Ovary (tissue), 9 donors: ENCODE data around the gene SCO2. TPM values are rescaled to one million over a fixed set of nuclear protein-coding genes. Genes with fewer than 3 reads are reported as not detected.

Experiments
- DNase-seq, 5 donors: peaks; one replicate each; pipeline ENCODE4 v3.0.0-alpha.2; 2019 to 2020
- H3K27ac ChIP-seq, 2 donors: fragments of 200-600 bp; one replicate each; pipeline versions ENCODE4 v1.5.1 to v1.8.0; 2019 to 2022
- H3K27me3 ChIP-seq: fragments of 200-600 bp; one replicate; pipeline ENCODE4 v1.8.0; 2022
- H3K36me3 ChIP-seq: fragments of 200-600 bp; sonication (generic); one replicate; pipeline ENCODE4 v1.5.1; 2019
- H3K4me1 ChIP-seq: one replicate; pipeline ENCODE4 v1.8.1; 2013; ENCODE audit warnings: mild to moderate bottlenecking, moderate library complexity; ENCODE audit not compliant: insufficient read depth
- H3K4me3 ChIP-seq: fragments of 200-600 bp; sonication (generic); one replicate; pipeline ENCODE4 v1.5.1; 2017
- H3K9me3 ChIP-seq, 2 donors: fragments of 200-600 bp in 1 of 2; sonication (generic) in 1 of 2; one replicate each; pipeline versions ENCODE4 v1.5.1 to v1.8.1; 2013 to 2019; ENCODE audit warnings: mild to moderate bottlenecking in 1 of 2, moderate library complexity in 1 of 2
- CTCF ChIP-seq, 3 donors: fragments of 450-650 bp in 2 of 3; fragments of 200-600 bp in 1 of 3; IDR thresholded peaks; one replicate each; pipeline versions ENCODE4 v1.5.1 to v1.8.0; 2016 to 2022; ENCODE audit warnings: antibody characterized with exemption in 3 of 3, mild to moderate bottlenecking in 1 of 3
- EP300 ChIP-seq: sonication (generic); formaldehyde crosslinking; IDR thresholded peaks from one replicate; pipeline ENCODE4 v1.6.1; 2017; ENCODE audit warnings: antibody characterized with exemption
- POLR2A ChIP-seq: fragments of 450-650 bp; IDR thresholded peaks from one replicate; pipeline ENCODE4 v1.6.1; 2017; ENCODE audit warnings: antibody characterized with exemption, mild to moderate bottlenecking, moderate library complexity
- WGBS, 3 donors: extraction: QIAGEN DNeasy Blood & Tissue Kit in 1 of 3; methylation state at CpG; one replicate each; pipeline versions ENCODE4 v1.1.5 to v1.1.7; 2013 to 2017; 5-methylcytosine and 5-hydroxymethylcytosine counted together
- intact Hi-C, 4 donors: fragments of 100-400 bp; cut with DNase I; formaldehyde crosslinking; loops; one replicate each; pipeline versions ENCODE4 v1.11.0 to v1.15.1; 2022 to 2023
- polyA plus RNA-seq, 2 donors: library from polyadenylated mRNA; stranded (reverse); fragments of 200-250 nt in 1 of 2; fragments of 350-450 nt in 1 of 2; fragmentation: Illumina TruSeq in 1 of 2; extraction: RNeasy Lipid Tissue Mini Kit (QIAGEN cat#74804) in 1 of 2; gene quantifications; one replicate each; pipeline ENCODE4 v1.2.3, GENCODE V29; 2013 to 2014
- total RNA-seq, 7 donors: library from RNA; depleted of rRNA in 2 of 7; stranded (reverse); fragments of >200 nt in 2 of 7; fragmentation: NEBNext Ultra II Directional in 3 of 7; extraction: Animal tissue kit (Norgen Biotek cat#: 25700) in 3 of 7; gene quantifications; one replicate each; pipeline versions ENCODE4 v1.1.0 to v1.2.4, GENCODE V29; 2016 to 2023
- donor health status: DM: no; HTN: no; CAD: no; lungs with moderate emphysema.
- donor health status: DM: no; HTN: no; CAD: no.
- donor health status: Bipolar disorder and iron deficiency.
- donor health status: DM: yes; HTN: yes; CAD: no.
- donor health status: DM: no; HTN: no; CAD: no.
- donor health status: DM: yes; HTN: yes; CAD: no.

The SCO2 gene
- total and polyA plus RNA-seq, 9 donors: 0.73 to 5.1 (median 0.97) TPM; not detected in 4

GRCh38 chr22:50527921-50528681, 2.7 kb upstream of the SCO2 start:
- DNase-seq: no peak
- H3K9me3 ChIP-seq: no peaks in the 10 kb centered on the region
- 85 to 90% (median 86%) methylated on average over 18 of the region's 18 CpGs for WGBS, 3 donors
- H3K27me3 ChIP-seq: peaks cover 6% of the 10 kb centered on the region
- no peak overlapping the region for H3K4me3 ChIP-seq
- TF ChIP-seq EP300: no peak
- no peak for TF ChIP-seq CTCF (IDR thresholded peaks at IDR 0.05)
- no peak for TF ChIP-seq POLR2A
- intact Hi-C loops: loop anchor here in 2 of 4 donors (10.0 kb wide), 2 partner anchors 273 to 283 kb away; partner anchors contain the start of genes HDAC10 (in 1 of the 2) and TUBGCP6 (in 1 of the 2)
- H3K4me1 ChIP-seq: peaks cover 30% of the 10 kb centered on the region
- no peaks in the 10 kb centered on the region for H3K36me3 ChIP-seq
- H3K27ac ChIP-seq: no peak overlapping the region

- Histone ChIP-seq H3K9me3 (no peaks in the 10 kb centered on the region), H3K27ac (peak overlapping the region in 1 of 2 donors; percentile 87), H3K27me3 (peaks cover 6% of the 10 kb centered on the region), H3K4me3 (peak overlapping the region; percentile 55), H3K36me3 (no peaks in the 10 kb centered on the region), H3K4me1 (peaks cover 27% of the 10 kb centered on the region)
- TF ChIP-seq EP300 (no peak), POLR2A (no peak), CTCF (IDR thresholded peaks at IDR 0.05) (no peak)
- DNase-seq: peak in 2 of 5 donors; percentile 46 to 51
- 58 to 63% (median 63%) methylated on average over 29 of the region's 29 CpGs for WGBS, 3 donors
- intact Hi-C loops: loop anchor here in 2 of 4 donors (10.0 kb wide), 2 partner anchors 272 to 282 kb away; partner anchors contain the start of genes HDAC10 (in 1 of the 2) and TUBGCP6 (in 1 of the 2)
These were observed 1.7 kb upstream of the SCO2 start for GRCh38 chr22:50526834-50527801.

- Histone ChIP-seq H3K27me3 (peaks cover 2% of the 10 kb centered on the region), H3K9me3 (no peaks in the 10 kb centered on the region), H3K4me1 (peaks cover 21% of the 10 kb centered on the region), H3K4me3 (peak overlapping the region; percentile 55), H3K36me3 (no peaks in the 10 kb centered on the region), H3K27ac (peak overlapping the region; percentile 29 to 87)
- 1 to 2% (median 1%) methylated on average over 56 to 77 of the region's 77 CpGs for WGBS, 3 donors
- peak; percentile 74 to 86 (median 85) for DNase-seq
- TF ChIP-seq CTCF (IDR thresholded peaks at IDR 0.05) (peak in 2 of 3 donors; percentile 6 to 50), EP300 (no peak), POLR2A (no peak)
- intact Hi-C loops: loop anchor here in 2 of 4 donors (10.0 kb wide), 2 partner anchors 271 to 281 kb away; partner anchors contain the start of genes HDAC10 (in 1 of the 2) and TUBGCP6 (in 1 of the 2)
These were observed 873 bp upstream of the SCO2 start for GRCh38 chr22:50526108-50526833.

- peaks cover 17% of the 10 kb centered on the region for H3K4me1 ChIP-seq
- DNase-seq: no peak
- peak overlapping the region; percentile 55 for H3K4me3 ChIP-seq
- TF ChIP-seq CTCF (IDR thresholded peaks at IDR 0.05) (no peak), EP300 (no peak), POLR2A (no peak)
- H3K36me3 ChIP-seq: no peaks in the 10 kb centered on the region
- H3K27me3 ChIP-seq: no peaks in the 10 kb centered on the region
- intact Hi-C loops: loop anchor here in 2 of 4 donors (10.0 kb wide), 2 partner anchors 271 to 281 kb away; partner anchors contain the start of genes HDAC10 (in 1 of the 2) and TUBGCP6 (in 1 of the 2)
- no peaks in the 10 kb centered on the region for H3K9me3 ChIP-seq
- H3K27ac ChIP-seq: peak overlapping the region; percentile 29 to 87
- 0% methylated on average over 3 to 33 of the region's 33 CpGs for WGBS, 3 donors
These were observed 385 bp upstream of the SCO2 start for GRCh38 chr22:50525858-50526107.
